Amygdala (tissue), 56 donors: ENCODE measurements around the gene TMEM225B.
"Not testable (repeated sequence)": the region's sequence is repeated elsewhere in the genome, so short reads cannot be mapped to it uniquely, and the experiment has no call there.

Experiments used
- DNase-seq, 56 donors: peaks; one replicate each; lab custom pipeline; 2025; lab: John Stamatoyannopoulos, UW

The TMEM225B gene

DNA sequence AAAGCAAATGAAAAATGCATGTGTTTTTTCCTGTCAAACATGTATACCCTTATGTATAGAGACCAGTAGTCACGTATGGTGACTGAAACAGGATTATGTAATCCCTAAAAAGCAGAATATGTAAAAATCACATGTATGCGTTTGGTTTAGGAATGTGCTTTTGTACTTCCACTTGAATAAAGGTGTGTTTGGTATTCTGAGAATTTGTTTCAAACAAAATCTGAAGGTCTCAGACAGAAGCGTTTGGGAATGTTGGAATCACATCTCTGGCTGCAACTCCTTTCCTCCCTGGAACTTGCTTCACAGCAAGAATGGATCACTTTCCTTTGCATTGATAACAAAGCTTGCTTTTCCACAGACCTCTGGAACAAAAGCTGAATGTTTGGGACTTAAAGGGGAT, 21.8 kb upstream of the TMEM225B start:
- no peak for DNase-seq

DNA sequence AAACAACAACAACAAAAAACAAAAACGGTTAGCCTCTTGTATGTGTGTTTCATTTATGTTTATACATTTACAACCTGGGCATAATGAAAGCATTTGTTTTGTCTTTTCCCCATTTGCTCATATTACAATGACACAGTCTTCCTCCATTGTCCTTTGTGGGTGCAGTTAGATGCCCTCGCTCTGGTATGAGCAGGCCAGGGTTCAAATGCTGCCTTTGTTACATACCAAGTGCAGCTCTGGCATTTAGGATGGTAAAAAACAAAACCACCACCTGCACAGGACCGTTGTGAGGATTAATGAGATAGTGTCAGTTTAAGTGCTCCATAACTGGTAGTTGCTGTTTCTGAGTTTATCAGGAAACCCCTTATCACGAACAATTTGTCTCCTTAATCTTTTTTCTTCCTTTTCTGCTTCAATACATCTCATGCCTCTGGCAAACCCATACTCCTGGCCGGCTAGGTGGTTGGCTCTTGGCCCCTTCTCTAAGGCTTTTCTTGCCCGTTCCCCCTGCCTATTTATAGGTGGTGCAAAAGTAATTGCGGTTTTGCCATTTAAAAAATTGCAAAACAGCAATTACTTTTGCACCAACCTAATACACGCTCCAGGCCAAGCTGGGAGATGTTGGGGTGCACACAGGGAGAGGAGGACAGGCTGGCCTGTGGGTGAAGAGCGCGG, 18.6 kb upstream of the TMEM225B start:
- DNase-seq: peak in 3 of 56 donors; percentile 8 to 24 (median 9)

DNA sequence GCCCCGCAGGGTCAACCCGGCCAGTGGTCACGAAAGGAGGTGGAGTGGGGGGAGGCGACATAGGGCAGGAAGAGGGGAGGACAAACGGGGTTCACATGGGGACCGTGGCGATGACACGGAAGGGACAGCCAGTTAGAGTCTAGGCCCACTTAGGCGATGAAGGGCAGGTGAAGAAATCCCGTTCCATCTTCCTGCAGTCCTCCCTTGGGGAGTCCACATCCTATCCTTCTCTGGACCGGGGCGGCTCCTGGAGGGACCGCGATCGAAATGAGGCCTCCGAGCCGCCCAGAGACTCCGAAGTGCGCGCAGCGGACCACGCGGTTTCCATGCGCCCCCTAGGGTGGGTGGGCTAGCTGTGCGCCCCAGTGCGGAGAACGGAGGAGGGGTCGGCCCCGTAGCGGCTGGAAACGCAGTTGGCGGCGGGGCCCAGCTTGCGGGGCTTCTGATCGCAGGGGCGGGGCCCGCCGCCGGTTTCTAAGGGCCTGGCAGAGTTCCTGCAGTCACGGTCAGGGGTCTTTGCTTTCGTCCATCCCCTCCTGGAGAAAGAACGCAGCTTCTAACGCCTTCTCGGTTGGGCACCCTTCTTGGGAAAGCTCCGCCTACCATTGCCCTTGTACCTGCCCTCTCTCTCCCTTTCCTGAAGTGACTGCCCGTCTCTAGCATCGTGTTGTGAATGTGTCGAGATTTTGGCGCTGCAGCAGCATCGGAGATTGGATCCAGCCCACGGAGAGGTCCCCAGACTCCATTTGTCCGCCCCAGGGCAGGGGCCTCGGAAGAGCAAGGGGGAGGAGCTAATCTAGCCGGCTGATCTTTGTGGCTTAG, 17.9 kb upstream of the TMEM225B start:
- DNase-seq: peak in 35 of 56 donors; percentile 14 to 62 (median 35)

DNA sequence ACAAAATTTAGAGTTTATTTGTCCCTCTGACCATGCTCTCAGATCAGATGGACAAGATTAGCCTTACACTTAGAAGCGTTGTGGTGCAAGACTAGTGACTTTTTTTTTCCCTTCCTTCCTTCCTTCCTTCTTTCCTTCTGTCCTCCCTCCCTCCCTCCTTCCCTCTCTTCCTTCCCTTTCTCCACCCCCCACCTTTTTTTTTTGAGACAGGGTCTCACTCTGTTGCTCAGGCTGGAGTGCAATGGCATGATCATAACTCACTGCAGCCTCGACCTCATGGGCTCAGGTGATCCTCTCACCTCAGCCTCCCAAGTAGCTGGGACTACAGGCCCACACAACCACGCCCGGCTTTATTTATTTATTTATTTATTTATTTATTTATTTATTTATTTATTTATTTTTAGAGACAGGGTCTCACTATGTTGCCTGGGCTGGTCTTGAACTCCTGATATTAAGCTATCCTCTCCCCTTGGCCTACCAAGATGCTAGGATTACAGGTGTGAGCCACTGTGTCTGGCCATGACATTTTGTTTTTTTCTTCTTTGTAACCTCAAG, 17.2 kb upstream of the TMEM225B start:
- DNase-seq: not testable (repeated sequence)

DNA sequence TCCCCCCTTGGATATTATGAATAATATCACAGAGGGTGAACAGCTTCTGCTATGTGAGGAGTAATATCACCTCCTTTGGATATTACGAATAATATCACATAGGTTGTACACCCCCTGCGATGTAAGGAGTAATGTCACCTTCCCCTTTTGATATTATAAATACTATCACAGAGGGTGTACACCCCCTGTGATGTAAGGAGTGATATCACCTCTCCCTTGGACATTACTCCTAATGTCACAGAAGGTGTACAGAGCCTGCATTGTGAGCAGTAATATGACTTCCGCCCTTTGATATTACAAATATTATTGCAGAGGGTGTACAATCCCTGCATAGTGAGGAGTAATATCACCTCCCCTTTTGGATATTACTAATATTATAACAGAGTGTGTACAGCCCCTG, 9.2 kb upstream of the TMEM225B start:
- DNase-seq: no peak

DNA sequence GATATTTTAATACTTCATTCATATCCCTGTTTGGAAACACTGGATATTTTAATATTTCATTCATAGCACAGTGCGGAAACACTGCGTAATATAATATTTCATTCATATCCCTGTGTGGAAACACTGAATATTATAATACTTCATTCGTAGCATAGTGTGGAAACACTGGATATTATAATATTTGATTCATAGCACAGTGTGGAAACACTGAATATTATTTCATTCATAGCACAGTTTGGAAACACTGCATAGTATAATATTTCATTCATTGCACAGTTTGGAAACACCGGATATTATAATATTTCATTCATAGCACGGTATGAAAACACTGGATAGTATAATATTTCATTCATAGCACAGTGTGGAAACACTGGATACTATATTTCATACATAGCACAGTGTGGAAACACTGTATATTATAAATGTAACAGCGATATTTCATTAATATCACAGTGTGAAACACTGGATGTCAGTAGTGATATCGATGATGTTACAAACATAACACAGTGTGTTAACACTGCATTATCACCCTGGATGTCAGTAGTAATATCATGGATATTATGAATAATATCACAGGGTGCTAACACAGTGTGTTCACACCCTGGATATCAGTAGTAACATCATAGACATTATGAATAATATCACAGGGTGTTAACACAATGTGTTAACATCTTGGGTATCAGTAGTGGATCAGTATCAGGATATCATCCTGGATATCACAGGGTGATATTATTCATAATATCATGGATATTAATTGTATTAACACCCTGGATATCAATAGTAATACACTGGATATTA, 2.9 kb upstream of the TMEM225B start:
- DNase-seq: no peak

DNA sequence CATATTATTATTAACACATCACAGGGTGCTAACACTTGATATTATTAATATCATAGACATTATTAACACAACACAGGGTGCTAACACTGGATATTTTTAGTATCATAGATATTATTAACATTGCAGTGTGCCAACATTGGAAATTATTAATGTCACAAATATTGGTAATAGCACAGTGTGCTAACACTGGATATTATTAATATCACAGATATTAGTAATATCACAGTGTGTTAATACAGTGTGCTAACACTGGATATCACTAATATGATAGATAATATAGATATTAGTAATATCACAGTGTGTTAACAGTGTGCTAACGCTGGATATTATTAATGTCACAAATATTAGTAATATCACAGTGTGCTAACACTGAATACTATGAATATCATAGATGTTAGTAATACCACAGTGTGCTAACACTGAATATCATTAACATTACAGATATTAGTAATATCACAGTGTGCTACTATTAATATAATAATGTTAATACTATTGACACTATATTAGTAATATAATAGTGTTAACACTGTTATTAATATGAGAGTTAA, 1.6 kb upstream of the TMEM225B start:
- no peak for DNase-seq

DNA sequence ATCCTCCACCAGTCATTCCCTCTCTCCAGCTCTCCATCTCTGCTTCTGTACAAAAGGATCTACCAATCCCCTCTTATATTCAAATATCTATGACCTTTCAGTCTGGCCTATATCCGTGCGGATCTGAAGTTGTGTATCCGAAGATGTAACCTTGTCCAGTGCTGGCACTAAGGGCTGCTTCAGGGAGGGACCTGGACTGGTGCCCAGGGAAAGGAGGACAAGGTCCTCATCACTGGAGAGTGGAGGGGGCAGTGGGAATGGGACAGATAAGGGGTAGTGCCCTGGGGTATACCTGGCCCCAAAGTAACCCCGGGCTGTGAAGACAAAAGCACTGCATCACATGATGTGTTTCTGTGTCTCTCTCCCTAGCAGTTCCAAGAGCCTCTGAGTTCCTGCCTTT, 1.8 kb downstream of the TMEM225B start:
- no peak for DNase-seq

DNA sequence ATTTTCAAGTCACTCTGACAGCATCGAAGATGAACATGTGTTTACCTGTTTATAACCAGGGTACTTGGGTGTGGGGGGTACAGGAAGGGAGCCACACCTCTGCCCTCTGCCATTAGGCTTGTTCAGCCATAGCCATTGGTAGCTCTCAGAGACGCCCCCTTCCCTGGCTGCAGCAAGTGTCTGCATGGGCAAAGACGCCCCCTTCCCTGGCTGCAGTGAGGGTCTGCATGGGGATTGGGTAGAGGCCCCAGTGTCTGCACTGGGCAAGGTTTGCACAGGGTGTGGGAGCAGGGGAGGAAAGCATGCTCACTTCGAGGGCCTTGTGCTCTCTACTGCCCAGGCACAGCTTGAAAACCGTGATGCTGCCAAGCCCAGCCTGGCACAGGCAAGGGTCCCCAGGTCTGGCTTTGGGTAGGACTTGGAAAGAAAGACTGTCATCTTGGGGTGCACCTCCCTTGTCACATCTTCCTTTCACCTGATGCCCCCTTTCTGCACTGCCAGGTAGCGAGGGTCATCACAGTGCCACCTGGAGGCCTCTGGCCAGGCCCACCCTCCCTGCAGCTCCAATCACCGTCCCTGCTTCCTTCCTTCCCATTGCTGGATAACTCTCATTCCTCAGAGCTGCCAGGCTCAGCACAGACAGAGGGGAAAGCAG, 3.7 kb downstream of the TMEM225B start:
- no peak for DNase-seq

DNA sequence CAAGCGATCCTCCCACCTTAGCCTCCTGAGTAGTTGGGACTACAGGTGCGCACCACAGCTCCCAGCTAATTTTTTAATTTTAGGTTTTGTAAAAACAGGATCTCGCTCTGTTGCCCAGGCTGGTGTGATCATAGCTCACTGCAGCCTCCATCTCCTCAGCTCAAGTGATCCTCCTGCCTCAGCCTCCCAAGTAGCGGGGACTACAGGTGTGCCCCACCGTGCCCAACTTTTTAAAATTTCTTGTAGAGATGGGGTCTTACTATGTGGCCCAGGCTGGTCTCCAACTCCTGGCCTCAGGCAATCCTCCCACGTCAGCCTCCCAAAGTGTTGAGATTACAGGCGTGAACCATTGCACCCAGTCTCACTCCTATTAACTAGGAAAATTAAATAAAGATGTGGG, 7.5 kb downstream of the TMEM225B start:
- DNase-seq: no peak

DNA sequence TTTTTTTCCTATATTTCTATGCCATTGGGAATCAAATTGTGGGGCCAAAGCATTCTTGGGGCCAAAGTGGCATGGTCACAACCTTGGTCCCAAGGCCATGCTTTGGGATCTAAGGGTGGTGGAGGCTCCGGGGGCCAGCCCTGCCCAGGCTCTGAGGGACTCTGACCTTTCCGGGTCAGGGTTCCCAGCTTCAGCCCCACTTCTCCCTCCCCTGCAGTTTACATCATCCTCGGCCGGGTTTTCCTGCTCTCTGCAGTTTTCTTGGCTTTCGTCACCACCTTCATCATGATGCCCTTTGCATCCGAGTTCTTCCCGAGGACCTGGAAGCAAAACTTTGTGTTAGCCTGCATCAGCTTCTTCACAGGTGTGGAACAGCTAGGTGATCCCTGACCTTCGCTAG, 8.5 kb downstream of the TMEM225B start:
- no peak for DNase-seq

DNA sequence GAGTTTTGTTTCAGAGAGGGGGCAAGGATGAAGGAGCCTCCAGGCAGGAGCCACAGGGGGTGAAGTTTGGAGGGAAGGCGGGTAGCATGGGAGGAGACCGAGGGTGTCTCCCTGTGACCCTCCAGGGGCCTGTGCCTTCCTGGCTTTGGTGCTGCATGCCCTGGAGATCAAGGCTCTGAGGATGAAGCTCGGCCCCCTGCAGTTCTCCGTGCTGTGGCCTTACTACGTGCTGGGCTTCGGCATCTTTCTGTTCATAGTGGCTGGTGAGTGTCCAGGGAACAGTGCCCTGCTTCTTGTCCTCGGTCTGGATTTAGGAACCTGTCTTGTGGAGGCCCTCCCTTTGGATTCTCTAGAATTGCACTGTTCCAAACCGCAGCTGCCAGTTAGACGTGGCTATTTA, 9.5 kb downstream of the TMEM225B start:
- DNase-seq: no peak

DNA sequence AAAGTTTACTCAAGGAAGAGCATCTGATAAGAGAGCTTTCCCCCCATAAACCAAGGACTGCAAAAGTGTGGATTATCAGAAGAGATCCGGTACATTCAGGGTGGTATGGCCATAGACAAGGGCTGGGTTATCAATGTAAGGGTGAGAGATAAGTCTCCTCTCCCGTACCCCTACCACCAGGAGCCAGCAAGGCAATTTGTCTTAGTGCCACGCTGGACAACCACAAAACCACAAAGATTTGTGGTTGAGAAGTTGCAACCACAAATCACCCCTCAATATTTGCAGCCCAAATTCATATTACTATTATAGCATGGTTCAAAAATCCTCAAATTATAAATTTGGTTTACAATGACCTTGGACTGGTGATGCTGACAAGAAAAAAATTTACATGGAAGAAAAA, 16.4 kb downstream of the TMEM225B start:
- DNase-seq: no peak

DNA sequence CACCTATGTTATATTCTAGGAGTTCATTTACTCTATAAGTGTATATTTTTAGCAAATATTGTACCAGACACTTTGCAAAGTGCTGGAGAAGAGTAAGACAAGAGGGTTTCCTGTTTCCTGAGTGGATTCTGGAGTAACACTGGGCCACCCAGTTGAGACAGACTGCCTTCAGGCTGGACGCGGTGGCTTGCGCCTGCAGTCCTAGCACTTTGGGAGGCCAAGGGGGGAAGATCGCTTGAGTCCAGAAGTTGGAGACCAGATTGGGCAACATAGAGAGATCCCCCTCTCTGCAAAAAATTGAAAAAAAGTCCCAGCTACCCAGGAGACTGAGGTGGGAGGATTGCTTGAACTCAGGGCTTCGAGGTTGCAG, 17.9 kb downstream of the TMEM225B start:
- no peak for DNase-seq

DNA sequence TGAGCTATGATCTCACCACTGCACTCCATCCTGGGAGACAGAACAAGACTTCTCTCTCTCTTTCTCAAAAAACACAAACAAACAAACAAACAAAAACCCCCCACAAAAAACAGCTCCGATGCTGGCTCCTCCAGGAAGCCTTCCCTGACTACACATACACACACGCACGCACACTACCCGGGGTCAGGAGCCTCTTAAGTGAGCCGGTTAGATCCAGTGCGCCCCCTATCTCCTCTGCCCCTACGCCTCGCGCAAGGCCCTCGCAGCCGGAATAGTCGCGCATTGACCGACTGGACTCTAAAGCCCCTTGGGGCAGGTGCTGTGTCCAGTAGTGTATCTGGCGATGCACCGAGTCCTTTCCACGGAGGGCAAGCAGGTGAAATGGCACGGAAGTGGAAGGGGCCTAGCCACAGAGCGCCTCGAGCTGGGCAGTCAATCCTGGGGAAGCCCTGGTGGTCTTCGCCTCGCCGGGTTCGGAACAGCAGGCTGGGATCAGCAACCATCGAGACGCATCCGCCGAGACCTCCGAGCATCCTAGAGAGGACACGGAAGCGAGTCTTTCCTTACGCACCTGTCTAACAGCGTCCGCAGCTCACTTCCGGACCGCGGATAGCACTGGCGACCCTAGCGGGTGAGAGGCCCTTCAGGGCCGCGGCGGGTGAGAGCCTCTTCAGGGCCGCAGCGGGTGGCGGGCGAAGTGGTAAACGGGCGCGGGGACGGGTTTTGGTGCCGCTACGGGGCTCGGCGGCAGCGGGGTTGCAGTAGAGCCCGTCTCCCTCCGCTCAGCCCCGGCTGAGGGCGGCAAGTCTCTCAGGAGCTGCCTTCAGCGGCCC, 18.5 kb downstream of the TMEM225B start, which contains the start of gene ZSCAN25:
Gene ZSCAN25 (plus strand): TSS at position 588 of the 833 bp plus-strand sequence. CDS start 2,661 bp downstream, outside the sequence.
- DNase-seq: peak in 55 of 56 donors; percentile 22 to 90 (median 77)

DNA sequence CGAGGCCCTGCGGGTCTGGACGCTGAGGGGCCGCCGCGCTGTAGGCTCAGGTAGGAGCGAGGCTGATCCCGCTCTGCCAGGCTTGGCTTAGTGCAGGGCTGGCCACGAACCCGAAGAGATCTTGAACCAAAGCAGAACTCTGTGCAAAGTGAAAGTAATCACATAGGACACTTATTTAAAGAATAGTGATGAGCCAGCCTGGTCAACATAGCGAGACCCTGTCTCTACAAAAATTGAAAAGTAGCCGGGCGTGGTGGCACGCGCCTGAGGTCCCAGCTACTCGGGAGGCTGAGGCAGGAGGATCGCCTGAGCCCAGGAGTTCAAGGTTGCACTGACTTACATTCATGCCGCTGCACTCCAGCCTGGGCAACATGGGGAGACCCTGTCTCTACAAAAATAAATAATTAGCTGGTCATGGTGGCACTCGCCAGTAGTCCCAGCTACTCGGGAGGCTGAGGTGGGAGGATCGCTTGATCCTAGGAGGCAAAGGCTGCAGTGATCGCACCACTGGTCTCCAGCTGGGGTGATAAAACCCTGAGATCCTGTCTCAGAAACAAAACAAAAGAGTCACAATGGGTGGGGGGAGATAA, 19.2 kb downstream of the TMEM225B start:
- DNase-seq: no peak

DNA sequence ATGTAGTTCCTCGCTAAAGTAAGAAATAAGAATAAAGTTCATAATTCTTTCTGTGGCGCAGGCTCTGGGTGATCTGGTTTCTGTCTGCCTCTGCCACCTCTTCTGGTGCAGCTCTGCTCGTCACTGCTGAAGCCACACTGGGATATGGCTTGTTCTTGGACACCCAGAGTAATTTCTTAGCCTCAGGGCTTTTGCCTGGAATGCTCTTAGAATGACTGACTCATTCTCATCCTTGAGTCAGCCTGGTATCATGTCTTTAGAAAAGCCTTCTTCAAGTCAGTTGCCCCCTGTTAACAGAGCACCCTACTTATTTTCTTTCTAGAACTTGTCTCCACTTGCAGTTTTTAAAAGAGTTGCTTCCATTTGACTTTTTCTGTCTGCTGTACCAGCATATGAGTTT, 20.7 kb downstream of the TMEM225B start:
- DNase-seq: no peak

DNA sequence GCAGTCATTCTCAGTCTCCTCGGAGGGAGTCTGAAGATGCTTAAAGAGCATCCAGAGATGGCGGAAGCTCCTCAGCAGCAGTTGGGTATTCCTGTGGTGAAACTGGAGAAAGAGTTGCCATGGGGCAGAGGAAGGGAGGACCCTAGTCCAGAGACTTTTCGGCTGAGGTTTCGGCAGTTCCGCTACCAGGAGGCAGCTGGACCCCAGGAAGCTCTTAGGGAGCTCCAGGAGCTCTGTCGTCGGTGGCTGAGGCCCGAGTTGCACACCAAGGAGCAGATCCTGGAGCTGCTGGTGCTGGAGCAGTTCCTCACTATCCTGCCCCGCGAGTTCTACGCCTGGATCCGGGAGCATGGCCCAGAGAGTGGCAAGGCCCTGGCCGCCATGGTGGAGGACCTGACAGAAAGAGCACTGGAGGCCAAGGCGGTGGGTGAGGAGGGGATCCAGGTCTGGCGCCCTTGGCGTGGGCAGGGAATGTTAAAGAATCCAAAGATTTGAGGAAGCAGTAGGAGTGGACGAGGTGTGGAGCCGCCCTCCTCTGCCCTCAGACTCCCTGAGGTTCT, 21.6 kb downstream of the TMEM225B start:
- DNase-seq: no peak
